GM12875 (cell line): ENCODE results near the gene CHPT1.

Experiments used
- H3K4me3 ChIP-seq: one replicate; pipeline ENCODE4 v1.5.1; 2011; ENCODE audit warnings: low read depth, low read length, control low read depth
- TF ChIP-seq, protein P1 (sequence below): IDR thresholded peaks from 2 replicates; pipeline ENCODE4 v1.5.1; 2011; ENCODE audit warnings: low read depth, mild to moderate bottlenecking, control low read depth, inconsistent platforms, low read length, moderate library complexity, borderline replicate concordance; ENCODE audit not compliant: insufficient read depth

CHPT1 gene

GRCh38 chr12:101703487-101703886, 6.0 kb downstream of the CHPT1 start:
- TF ChIP-seq, protein P1, sequence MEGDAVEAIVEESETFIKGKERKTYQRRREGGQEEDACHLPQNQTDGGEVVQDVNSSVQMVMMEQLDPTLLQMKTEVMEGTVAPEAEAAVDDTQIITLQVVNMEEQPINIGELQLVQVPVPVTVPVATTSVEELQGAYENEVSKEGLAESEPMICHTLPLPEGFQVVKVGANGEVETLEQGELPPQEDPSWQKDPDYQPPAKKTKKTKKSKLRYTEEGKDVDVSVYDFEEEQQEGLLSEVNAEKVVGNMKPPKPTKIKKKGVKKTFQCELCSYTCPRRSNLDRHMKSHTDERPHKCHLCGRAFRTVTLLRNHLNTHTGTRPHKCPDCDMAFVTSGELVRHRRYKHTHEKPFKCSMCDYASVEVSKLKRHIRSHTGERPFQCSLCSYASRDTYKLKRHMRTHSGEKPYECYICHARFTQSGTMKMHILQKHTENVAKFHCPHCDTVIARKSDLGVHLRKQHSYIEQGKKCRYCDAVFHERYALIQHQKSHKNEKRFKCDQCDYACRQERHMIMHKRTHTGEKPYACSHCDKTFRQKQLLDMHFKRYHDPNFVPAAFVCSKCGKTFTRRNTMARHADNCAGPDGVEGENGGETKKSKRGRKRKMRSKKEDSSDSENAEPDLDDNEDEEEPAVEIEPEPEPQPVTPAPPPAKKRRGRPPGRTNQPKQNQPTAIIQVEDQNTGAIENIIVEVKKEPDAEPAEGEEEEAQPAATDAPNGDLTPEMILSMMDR = no peak
- no peak overlapping the region for H3K4me3 ChIP-seq

DNA sequence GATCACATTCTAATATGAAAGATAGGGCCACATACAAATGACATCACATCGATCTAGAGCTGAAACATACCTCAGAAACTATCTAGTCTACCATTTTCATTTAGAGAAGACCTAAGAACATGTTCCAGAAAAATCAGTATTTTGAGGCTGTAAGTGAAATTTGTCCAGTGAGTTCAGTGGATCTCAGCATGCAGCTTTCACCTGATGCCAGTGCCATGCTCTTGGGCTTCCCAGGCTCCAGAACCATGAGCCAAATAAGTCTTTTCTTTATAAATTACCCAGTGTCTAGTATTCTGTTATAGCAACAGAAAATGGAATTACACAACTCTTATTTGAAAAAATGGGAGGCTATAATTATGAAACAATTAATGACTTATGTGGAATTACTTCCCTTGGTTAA, 9.0 kb downstream of the CHPT1 start:
- no peak overlapping the region for H3K4me3 ChIP-seq
- TF ChIP-seq, protein P1 = no peak

- no peak overlapping the region for H3K4me3 ChIP-seq
- TF ChIP-seq, protein P1 = no peak
Measured at GRCh38 chr12:101707131-101707782, 9.8 kb downstream of the CHPT1 start.

DNA sequence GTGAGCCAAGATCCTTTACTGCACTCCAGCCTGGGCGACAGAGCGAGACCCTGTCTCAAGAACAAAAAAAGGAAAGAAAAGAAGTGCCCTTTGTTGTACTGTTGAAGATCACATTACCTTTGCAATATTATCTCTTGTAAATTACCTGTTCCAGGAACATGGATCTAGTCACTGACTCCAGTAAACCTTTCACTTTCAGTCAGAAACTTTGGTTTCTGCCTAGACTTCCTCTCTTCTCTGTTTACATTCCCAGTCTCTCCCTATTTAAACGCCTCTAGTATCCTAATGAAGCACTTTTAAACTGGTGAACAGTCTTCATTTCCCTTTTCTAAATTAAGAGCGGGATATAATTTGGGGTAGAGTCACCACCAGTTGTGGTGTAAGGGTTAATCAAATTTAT, 12.8 kb downstream of the CHPT1 start:
- TF ChIP-seq, protein P1 = no peak

DNA sequence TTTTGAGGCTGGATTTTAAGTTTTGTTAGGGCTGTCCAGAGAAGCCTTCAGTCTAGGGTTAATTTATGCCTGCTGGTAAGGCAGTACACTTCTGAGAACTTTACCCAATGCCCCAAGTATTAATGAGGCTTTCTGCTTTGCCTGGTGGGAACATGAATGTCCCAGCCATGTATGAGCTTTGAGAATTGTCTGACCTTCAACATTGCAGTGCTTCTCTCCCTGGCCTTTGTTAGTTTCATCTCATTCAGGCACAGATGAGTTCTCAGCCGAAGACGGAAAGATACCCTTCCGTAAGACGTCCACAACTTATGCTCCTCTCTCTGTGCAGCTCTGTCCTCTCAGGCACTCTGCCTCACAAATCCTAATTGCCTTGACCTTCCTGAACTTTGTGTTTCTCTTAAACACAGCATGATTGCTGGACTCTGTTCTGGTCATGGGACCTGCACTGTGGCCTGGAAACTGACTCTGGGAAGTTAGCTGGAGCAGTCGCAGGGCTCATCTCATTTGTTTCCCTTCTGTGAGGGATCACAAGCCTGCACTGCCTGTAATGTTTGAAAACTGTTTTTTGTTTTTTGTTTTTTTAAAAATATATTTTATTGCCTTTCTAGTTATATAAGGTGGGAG, 15.7 kb downstream of the CHPT1 start:
- H3K4me3 ChIP-seq = no peak overlapping the region
- TF ChIP-seq, protein P1 = no peak

More for the DNA sequence above, 12.8 kb downstream of the CHPT1 start:
- no peak overlapping the region for H3K4me3 ChIP-seq

DNA sequence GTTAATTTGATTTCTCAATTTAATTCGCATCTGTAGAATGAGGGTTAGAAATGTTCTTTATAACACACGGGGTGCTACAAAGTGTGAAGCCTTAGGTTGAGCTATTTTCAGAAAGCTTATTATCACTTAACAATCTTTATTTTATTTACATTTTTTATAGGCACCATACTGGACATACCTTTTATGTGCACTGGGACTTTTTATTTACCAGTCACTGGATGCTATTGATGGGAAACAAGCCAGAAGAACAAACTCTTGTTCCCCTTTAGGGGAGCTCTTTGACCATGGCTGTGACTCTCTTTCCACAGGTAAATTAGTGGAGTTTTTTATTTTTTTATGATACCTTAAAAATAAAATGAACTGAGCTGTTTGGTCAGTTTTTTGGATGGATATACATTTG, 16.5 kb downstream of the CHPT1 start:
- TF ChIP-seq, protein P1 = no peak
- no peak overlapping the region for H3K4me3 ChIP-seq

GRCh38 chr12:101714877-101715444, 17.5 kb downstream of the CHPT1 start:
- TF ChIP-seq, protein P1 = no peak
- H3K4me3 ChIP-seq = no peak overlapping the region
